IMR-90 (cell line): ENCODE data around the gene ZFPM1. TPM values are rescaled to one million over a fixed set of nuclear protein-coding genes. Genes with fewer than 3 reads are reported as not detected.

Experiments used
- ATAC-seq: fragments of 200-7000 bp; cut with Tn5 transposase; 2 replicates; pipeline ENCODE4 v1.9.1; 2020; ENCODE audit warnings: low read depth, mild to moderate bottlenecking, moderate library complexity
- BruUV-seq: library from RNA; stranded (reverse); fragments of 400-500 nt; replicated peaks from 2 replicates; lab custom pipeline; 2021; lab: Mats Ljungman, UMichigan
- CTCF ChIA-PET: fragments of 300-600 bp; formaldehyde crosslinking; extraction: SDS; loops from one replicate; lab custom pipeline; 2021; ENCODE audit warnings: antibody characterized with exemption; lab: Yijun Ruan, JAX
- POLR2A ChIA-PET: fragments of 300-600 bp; sonication (Branson Sonifier 250); formaldehyde crosslinking; loops from one replicate; lab custom pipeline; 2022; ENCODE audit warnings: antibody characterized with exemption; ENCODE audit not compliant: unreplicated experiment; lab: Charles Lee
- DNase-seq: peaks from one replicate; pipeline ENCODE4 v3.0.0; 2013
- H2AFZ ChIP-seq: replicated peaks from 2 replicates; pipeline ENCODE3; 2013; ENCODE audit warnings: low read length, mild to moderate bottlenecking; ENCODE audit not compliant: poor library complexity
- H2AK5ac ChIP-seq: 2 replicates; pipeline ENCODE4 v1.6.1; 2013; ENCODE audit warnings: low read depth, low read length, inconsistent platforms
- H2AK9ac ChIP-seq: replicated peaks from 2 replicates; pipeline ENCODE3; 2013; ENCODE audit warnings: mild to moderate bottlenecking, low read depth, low read length, moderate library complexity; ENCODE audit not compliant: poor library complexity
- H2BK120ac ChIP-seq: 2 replicates; pipeline ENCODE4 v1.6.1; 2013; ENCODE audit warnings: low read depth, low read length, inconsistent platforms
- H2BK15ac ChIP-seq: 3 replicates; pipeline ENCODE4 v1.6.1; 2013; ENCODE audit warnings: low read depth, low read length, inconsistent platforms
- H2BK20ac ChIP-seq: 2 replicates; pipeline ENCODE4 v1.6.1; 2013; ENCODE audit warnings: low read depth, mild to moderate bottlenecking, inconsistent platforms, low read length, moderate library complexity
- H2BK5ac ChIP-seq: 2 replicates; pipeline ENCODE4 v1.6.1; 2013; ENCODE audit warnings: mild to moderate bottlenecking, low read depth, low read length, inconsistent platforms; ENCODE audit not compliant: poor library complexity, severe bottlenecking
- H3K14ac ChIP-seq: replicated peaks from 2 replicates; pipeline ENCODE4 v1.6.1; 2013; ENCODE audit warnings: low read depth, low read length, inconsistent platforms
- H3K18ac ChIP-seq: 2 replicates; pipeline ENCODE4 v1.6.1; 2013; ENCODE audit warnings: low read depth, low read length, control low read depth
- H3K23ac ChIP-seq: 2 replicates; pipeline ENCODE4 v1.6.1; 2013; ENCODE audit warnings: low read depth, low read length, inconsistent platforms
- H3K27ac ChIP-seq: 2 replicates; pipeline ENCODE4 v1.5.1; 2013; ENCODE audit warnings: mild to moderate bottlenecking, control low read depth, low read length; ENCODE audit not compliant: insufficient read depth
- H3K27me3 ChIP-seq: 2 replicates; pipeline ENCODE4 v1.6.1; 2013; ENCODE audit warnings: low read length; ENCODE audit not compliant: control insufficient read depth, insufficient read depth
- H3K36me3 ChIP-seq: 2 replicates; pipeline ENCODE4 v1.6.1; 2013; ENCODE audit warnings: low read length, mixed read lengths; ENCODE audit not compliant: control insufficient read depth, insufficient read depth
- H3K4ac ChIP-seq: 2 replicates; pipeline ENCODE4 v1.6.1; 2013; ENCODE audit warnings: low read depth, low read length, inconsistent platforms
- H3K4me1 ChIP-seq: 2 replicates; pipeline ENCODE4 v1.6.1; 2013; ENCODE audit warnings: low read length, mixed read lengths; ENCODE audit not compliant: control insufficient read depth, insufficient read depth
- H3K4me2 ChIP-seq: 2 replicates; pipeline ENCODE4 v1.6.1; 2013; ENCODE audit warnings: low read depth, mild to moderate bottlenecking, control low read depth, low read length, moderate library complexity
- H3K4me3 ChIP-seq: 2 replicates; pipeline ENCODE4 v1.5.1; 2013; ENCODE audit warnings: low read depth, mild to moderate bottlenecking, control low read depth, low read length, moderate library complexity; ENCODE audit not compliant: insufficient read depth
- H3K56ac ChIP-seq: 2 replicates; pipeline ENCODE4 v1.6.1; 2013; ENCODE audit warnings: low read length, inconsistent platforms; ENCODE audit not compliant: insufficient read depth; ENCODE audit errors: extremely low read depth
- H3K79me1 ChIP-seq, 2 experiments: 2 replicates each; pipeline ENCODE4 v1.6.1; 2013; ENCODE audit warnings: low read length in 2 of 2, inconsistent platforms in 1 of 2, low read depth in 1 of 2
- H3K9ac ChIP-seq: 2 replicates; pipeline ENCODE4 v1.6.1; 2013; ENCODE audit warnings: low read depth, low read length, control low read depth
- H3K9me1 ChIP-seq: 2 replicates; pipeline ENCODE4 v1.6.1; 2013; ENCODE audit warnings: low read length, inconsistent platforms; ENCODE audit not compliant: insufficient read depth
- H3K9me3 ChIP-seq: 2 replicates; pipeline ENCODE4 v1.6.1; 2013; ENCODE audit warnings: low read length; ENCODE audit not compliant: control insufficient read depth, insufficient read depth
- H4K20me1 ChIP-seq: 2 replicates; pipeline ENCODE4 v1.6.1; 2013; ENCODE audit warnings: low read length, inconsistent platforms; ENCODE audit not compliant: insufficient read depth
- H4K5ac ChIP-seq: 2 replicates; pipeline ENCODE4 v1.6.1; 2013; ENCODE audit warnings: mild to moderate bottlenecking, low read depth, low read length, control low read depth
- H4K8ac ChIP-seq, 2 experiments: 2 replicates each; pipeline ENCODE4 v1.6.1; 2013; ENCODE audit warnings: low read depth in 2 of 2, low read length in 2 of 2, control low read depth in 1 of 2, inconsistent platforms in 1 of 2
- H4K91ac ChIP-seq: 2 replicates; pipeline ENCODE4 v1.6.1; 2013; ENCODE audit warnings: low read depth, low read length, inconsistent platforms; ENCODE audit not compliant: insufficient read depth
- CEBPB ChIP-seq: IDR thresholded peaks from 2 replicates; pipeline ENCODE4 v1.6.1; 2012; ENCODE audit warnings: low read depth, low read length, improper control_type of control experiment
- CHD1 ChIP-seq: IDR thresholded peaks from 2 replicates; pipeline ENCODE4 v1.6.1; 2012; ENCODE audit warnings: low read depth, low read length, improper control_type of control experiment
- CTCF ChIP-seq: conservative IDR thresholded peaks from 2 replicates; pipeline ENCODE4 v1.5.1; 2012; ENCODE audit warnings: mild to moderate bottlenecking, low read depth, low read length, improper control_type of control experiment
- MAFK ChIP-seq: IDR thresholded peaks from 2 replicates; pipeline ENCODE4 v1.6.1; 2012; ENCODE audit warnings: low read depth, low read length, improper control_type of control experiment
- MAZ ChIP-seq: IDR thresholded peaks from 2 replicates; pipeline ENCODE4 v1.6.1; 2012; ENCODE audit warnings: low read depth, mild to moderate bottlenecking, low read length, improper control_type of control experiment, moderate library complexity, borderline replicate concordance
- MXI1 ChIP-seq: IDR thresholded peaks from 2 replicates; pipeline ENCODE4 v1.6.1; 2012; ENCODE audit warnings: low read depth, mild to moderate bottlenecking, low read length, moderate library complexity, borderline replicate concordance
- NFE2L2 ChIP-seq: fragments of 150-350 bp; IDR thresholded peaks from 2 replicates; pipeline ENCODE4 v1.6.1; 2016; ENCODE audit warnings: low read depth, mild to moderate bottlenecking, low read length
- RAD21 ChIP-seq: IDR thresholded peaks from 2 replicates; pipeline ENCODE4 v1.6.1; 2012; ENCODE audit warnings: low read length, improper control_type of control experiment
- RCOR1 ChIP-seq: IDR thresholded peaks from 2 replicates; pipeline ENCODE4 v1.6.1; 2012; ENCODE audit warnings: mild to moderate bottlenecking, low read length, improper control_type of control experiment; ENCODE audit not compliant: insufficient replicate concordance
- RFX5 ChIP-seq: IDR thresholded peaks from 2 replicates; pipeline ENCODE4 v1.8.0; 2012; ENCODE audit warnings: low read depth, mild to moderate bottlenecking, low read length, moderate library complexity
- SMC3 ChIP-seq: fragments of 150-350 bp; IDR thresholded peaks from 2 replicates; pipeline ENCODE4 v1.6.1; 2016; ENCODE audit warnings: low read depth, mild to moderate bottlenecking, antibody characterized with exemption, low read length, moderate library complexity
- USF2 ChIP-seq: fragments of 150-350 bp; IDR thresholded peaks from 2 replicates; pipeline ENCODE4 v1.6.1; 2017; ENCODE audit warnings: mild to moderate bottlenecking, antibody characterized with exemption, low read length, low read depth
- WGBS, 2 experiments: methylation state at CpG; one replicate each; pipeline versions ENCODE4 v1.1.5 to v1.1.7; 2013; ENCODE audit warnings: missing lambda C conversion rate in 2 of 2; ENCODE audit not compliant: insufficient read length in 1 of 2; ENCODE audit errors: extremely low coverage in 2 of 2; 5-methylcytosine and 5-hydroxymethylcytosine counted together
- dilution Hi-C: fragments of 300-500 bp; cut with HindIII; formaldehyde crosslinking; loops from one replicate; pipeline ENCODE4 v1.14.3; 2018; ENCODE audit warnings: low sequenced_read_pairs; ENCODE audit not compliant: unreplicated experiment
- in situ Hi-C: fragments of 300-500 bp; cut with MboI; formaldehyde crosslinking; loops from 3 replicates; pipeline ENCODE4 v1.14.3; 2019; ENCODE audit warnings: low sequenced_read_pairs, inconsistent platforms, mixed read lengths
- intact Hi-C: fragments of 100-400 bp; cut with micrococcal nuclease; formaldehyde crosslinking; loops from 2 replicates; pipeline ENCODE4 v1.10.0; 2022
- polyA plus RNA-seq, 3 experiments: library from polyadenylated mRNA; depleted of rRNA; stranded (reverse); fragments of >200 nt; gene quantifications; 2 replicates each; pipeline ENCODE4 v1.2.3, GENCODE V29; 2012; ENCODE audit warnings: low replicate concordance in 1 of 3
- total RNA-seq: library from RNA; depleted of rRNA; stranded (reverse); fragments of >200 nt; gene quantifications from 2 replicates; pipeline ENCODE4 v1.2.3, GENCODE V29; 2012
- TF ChIP-seq, protein P1 (sequence below): fragments of 150-350 bp; IDR thresholded peaks from 2 replicates; pipeline ENCODE4 v1.6.1; 2016; ENCODE audit warnings: low read depth, mild to moderate bottlenecking, low read length, moderate library complexity, borderline replicate concordance

Gene ZFPM1
- total and polyA plus RNA-seq, 2 of the 4 experiments (the other 2 are of a cell fraction) = 0.36 to 1.1 TPM

DNA sequence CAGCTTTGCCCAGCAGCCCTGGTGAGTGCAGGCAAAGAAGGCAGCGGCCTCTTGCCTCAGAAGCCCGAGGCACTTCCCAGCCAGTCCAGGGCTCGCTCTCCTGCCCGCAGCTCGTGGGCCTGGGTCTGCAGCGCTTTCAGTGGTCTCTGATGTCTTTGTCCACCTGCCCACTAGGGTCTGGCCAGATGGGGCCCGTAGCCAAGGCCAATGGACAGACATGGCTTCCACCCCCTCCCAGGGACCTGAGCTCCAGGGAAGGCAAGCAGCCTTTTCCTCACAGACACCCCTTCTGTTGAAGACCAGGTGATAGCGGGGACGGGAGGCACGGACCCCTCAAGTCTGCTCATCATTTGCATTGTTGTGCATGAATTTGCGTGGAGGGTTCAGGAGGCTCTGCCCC is 83.4 kb downstream of the ZFPM1 start:
- no peak overlapping the region for H3K4me2 ChIP-seq
- H3K18ac ChIP-seq = no peak overlapping the region
- no peak overlapping the region for H2BK15ac ChIP-seq
- in situ Hi-C loops (no loop called here), dilution Hi-C loops (no loop called here), intact Hi-C loops (no loop called here)
- H3K4me3 ChIP-seq = no peak overlapping the region
- no peak overlapping the region for H3K4ac ChIP-seq
- no peak overlapping the region for H2BK120ac ChIP-seq
- no peak overlapping the region for H2AK9ac ChIP-seq
- WGBS, 2 experiments = no CpG with 5 or more reads among the region's 11 CpGs
- no peak overlapping the region for H4K5ac ChIP-seq
- DNase-seq (no peak), ATAC-seq (no peak)
- peaks cover 5 to 16% of the 10 kb centered on the region in 2 experiments; a peak in 2 of 4 replicates for H3K79me1 ChIP-seq
- no peak overlapping the region for H3K14ac ChIP-seq
- H3K23ac ChIP-seq = no peak overlapping the region
- no peak overlapping the region for H3K27ac ChIP-seq
- H4K91ac ChIP-seq = no peak overlapping the region
- H3K36me3 ChIP-seq = peaks cover 2% of the 10 kb centered on the region; the same call in 1 of the 2 replicates
- H3K9me1 ChIP-seq = no peaks in the 10 kb centered on the region
- H4K20me1 ChIP-seq = no peaks in the 10 kb centered on the region; the same call in 1 of the 2 replicates
- peaks cover 12% of the 10 kb centered on the region for H3K4me1 ChIP-seq
- no peak overlapping the region for H3K56ac ChIP-seq
- H3K9ac ChIP-seq = no peak overlapping the region
- H2AFZ ChIP-seq = no peak overlapping the region
- H4K8ac ChIP-seq = no peak overlapping the region
- no peaks in the 10 kb centered on the region for H3K9me3 ChIP-seq
- no TSS peak for BruUV-seq
- POLR2A ChIA-PET = interaction anchor here (0.6 kb wide), 1 partner anchor 34 kb away, joined by 3 read pairs; the partner anchor contains the start of gene ZC3H18
- CTCF ChIA-PET = no interaction called here
- TF ChIP-seq NFE2L2 = no peak
- TF ChIP-seq, protein P1, sequence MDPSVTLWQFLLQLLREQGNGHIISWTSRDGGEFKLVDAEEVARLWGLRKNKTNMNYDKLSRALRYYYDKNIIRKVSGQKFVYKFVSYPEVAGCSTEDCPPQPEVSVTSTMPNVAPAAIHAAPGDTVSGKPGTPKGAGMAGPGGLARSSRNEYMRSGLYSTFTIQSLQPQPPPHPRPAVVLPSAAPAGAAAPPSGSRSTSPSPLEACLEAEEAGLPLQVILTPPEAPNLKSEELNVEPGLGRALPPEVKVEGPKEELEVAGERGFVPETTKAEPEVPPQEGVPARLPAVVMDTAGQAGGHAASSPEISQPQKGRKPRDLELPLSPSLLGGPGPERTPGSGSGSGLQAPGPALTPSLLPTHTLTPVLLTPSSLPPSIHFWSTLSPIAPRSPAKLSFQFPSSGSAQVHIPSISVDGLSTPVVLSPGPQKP = no peak
- TF ChIP-seq MAZ = no peak
- no peak for TF ChIP-seq SMC3
- TF ChIP-seq RCOR1 = no peak
- no peak for TF ChIP-seq MAFK
- TF ChIP-seq CHD1 = no peak
- no peak for TF ChIP-seq CEBPB
- no peak for TF ChIP-seq MXI1
- no peak for TF ChIP-seq USF2
- no peak for TF ChIP-seq RAD21
- no peak for TF ChIP-seq CTCF
- no peak for TF ChIP-seq RFX5
- no peak overlapping the region for H2AK5ac ChIP-seq
- peaks cover 28% of the 10 kb centered on the region for H3K27me3 ChIP-seq
- no peak overlapping the region for H2BK20ac ChIP-seq
- no peak overlapping the region for H2BK5ac ChIP-seq
